GM12878 (cell line): Measurements from ENCODE around the gene PRKN. TPM values are rescaled to one million over a fixed set of nuclear protein-coding genes. Genes with fewer than 3 reads are reported as not detected.

ENCODE experiments used
- EP300 ChIP-seq, 2 experiments: fragments of 150-350 bp in 1 of 2; IDR thresholded peaks; 2 replicates each; pipeline ENCODE4 v1.6.1; 2011 to 2012; ENCODE audit warnings: low read depth in 2 of 2, low read length in 2 of 2, borderline replicate concordance in 1 of 2, improper control_type of control experiment in 1 of 2, inconsistent platforms in 1 of 2; ENCODE audit not compliant: control insufficient read depth in 1 of 2
- ETV6 ChIP-seq, 2 experiments: fragments of 450-650 bp in 1 of 2; IDR thresholded peaks in 1 of 2; conservative IDR thresholded peaks in 1 of 2; 2 replicates each; pipeline ENCODE4 v1.6.1; 2014; ENCODE audit warnings: antibody characterized with exemption in 1 of 2, borderline replicate concordance in 1 of 2, low read depth in 1 of 2, mild to moderate bottlenecking in 1 of 2, moderate library complexity in 1 of 2
- polyA plus RNA-seq, 11 experiments: library from polyadenylated mRNA; depleted of rRNA in 4 of 11; unstranded in 6 of 11; stranded (reverse) in 5 of 11; fragments of >200 nt; fragmentation: Nextera tagmentation in 4 of 11; fragmentation: Illumina TruSeq in 1 of 11; extraction: Ambion mirVana in 4 of 11; extraction: Trizol in 1 of 11; gene quantifications; 1 replicate in 1 of 11; 2 replicates in 10 of 11; pipeline versions ENCODE4 v1.2.1 to v1.2.3, GENCODE V29; 2011 to 2016; ENCODE audit warnings: inconsistent platforms in 2 of 11, missing spikeins in 2 of 11, low read depth in 1 of 11
- total RNA-seq, 4 experiments: library from RNA; depleted of rRNA in 3 of 4; stranded (reverse); fragments of >200 nt in 3 of 4; fragmentation: Illumina TruSeq in 1 of 4; extraction: Trizol in 1 of 4; gene quantifications; 2 replicates each; pipeline versions ENCODE4 v1.2.1 to v1.2.3, GENCODE V29; 2013 to 2021

The PRKN gene
- total and polyA plus RNA-seq, 10 of the 15 experiments (the other 5 are each of a cell fraction or from before 2014, with no cell fraction given): 0.06 to 0.09 TPM; not detected in 8

- TF ChIP-seq EP300 (IDR thresholded peaks at IDR 0.05; ENCODE audit: borderline replicate concordance in 1 of 2, control insufficient read depth in 1 of 2, low read depth in 2 of 2, low read length in 2 of 2) (no peak), ETV6 (conservative IDR thresholded peaks at IDR 0.05 in 1 of 2, IDR thresholded peaks at IDR 0.05 in 1 of 2; ENCODE audit: borderline replicate concordance in 1 of 2, low read depth in 1 of 2) (no peak)
- TF ChIP-seq, all 136 proteins: peak for 0
These were observed 1427.8 kb downstream of the PRKN start (continued) for GRCh38 chr6:161299726-161300125.

Other genes with a start within 250 kb of the PRKN start
- gene PACRG, start 208 bp upstream of the PRKN start, total RNA-seq (2014; rRNA removed): not detected in 2 replicates
- gene PACRG, start 208 bp upstream of the PRKN start, total RNA-seq (2014; rRNA removed; fragmentation: Illumina TruSeq; extraction: Trizol): not detected in 2 replicates
- gene PACRG, start 208 bp upstream of the PRKN start, total RNA-seq (2021): not detected in 2 replicates
- not detected in 2 replicates for gene PACRG, start 208 bp upstream of the PRKN start, polyA plus RNA-seq (2011; rRNA removed)
- gene PACRG, start 208 bp upstream of the PRKN start, polyA plus RNA-seq (2014; fragmentation: Illumina TruSeq; extraction: Trizol): not detected in 2 replicates
- not detected for gene PACRG, start 208 bp upstream of the PRKN start, polyA plus RNA-seq (2014; fragmentation: Nextera tagmentation; extraction: Ambion mirVana)
- gene PACRG, start 208 bp upstream of the PRKN start, polyA plus RNA-seq (2014; rRNA removed): not detected in 2 replicates
- gene PACRG, start 208 bp upstream of the PRKN start, polyA plus RNA-seq (2016; fragmentation: Nextera tagmentation; extraction: Ambion mirVana): not detected